GM19324 (cell line): ENCODE data around the gene ST14.

Experiments used
- ATAC-seq: cut with Tn5 transposase; IDR thresholded peaks from one replicate; pipeline ENCODE4 v1.9.1; 2021; ENCODE audit warnings: mild to moderate bottlenecking, moderate library complexity; ENCODE audit not compliant: unreplicated experiment, low FRiP score

ST14 gene

GRCh38 chr11:130159657-130160497 is at the start of gene ST14:
Gene ST14 (plus strand): TSS chr11:130159782. CDS start chr11:130159980, 198 bp downstream.
- no peak for ATAC-seq

GRCh38 chr11:130110339-130111108 is 49.1 kb upstream of the ST14 start:
- ATAC-seq = no peak

DNA sequence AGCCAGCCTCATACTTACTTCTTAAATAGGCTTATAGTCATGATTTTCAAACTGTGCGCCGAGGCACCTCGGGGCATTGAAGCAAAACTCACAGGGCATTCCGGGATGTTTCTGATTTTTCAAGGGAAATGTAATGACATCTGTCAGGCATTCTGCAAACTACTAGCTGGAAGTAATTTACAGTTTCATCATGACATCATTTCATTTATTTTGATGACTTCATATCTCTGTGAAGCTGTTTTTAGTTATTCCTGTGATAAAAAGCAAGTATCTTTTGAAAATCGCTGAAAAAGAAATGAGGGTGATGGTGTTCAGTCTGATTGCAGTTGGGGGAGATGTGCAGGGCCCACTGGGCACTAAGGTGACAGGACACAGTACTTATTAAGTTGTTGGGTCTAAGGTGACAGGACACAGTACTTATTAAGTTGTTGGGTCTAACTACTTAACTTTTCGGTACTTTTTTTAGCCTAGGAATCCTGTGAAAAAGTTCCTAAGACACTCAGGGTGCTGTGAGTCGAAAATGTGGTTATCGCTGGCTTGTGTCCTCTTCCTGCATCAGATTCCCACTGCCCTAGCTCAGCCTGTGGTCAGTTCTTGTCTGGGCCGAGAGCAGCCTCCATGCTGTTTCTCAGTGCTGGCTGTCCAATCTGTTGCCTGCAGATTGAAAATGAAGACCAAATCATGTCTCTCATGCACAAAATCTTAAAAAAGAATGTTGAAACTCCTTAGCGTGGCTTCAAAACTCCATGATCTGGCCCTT is 47.3 kb upstream of the ST14 start:
- ATAC-seq = no peak

GRCh38 chr11:130114281-130114680 is 45.3 kb upstream of the ST14 start:
- ATAC-seq = no peak

DNA sequence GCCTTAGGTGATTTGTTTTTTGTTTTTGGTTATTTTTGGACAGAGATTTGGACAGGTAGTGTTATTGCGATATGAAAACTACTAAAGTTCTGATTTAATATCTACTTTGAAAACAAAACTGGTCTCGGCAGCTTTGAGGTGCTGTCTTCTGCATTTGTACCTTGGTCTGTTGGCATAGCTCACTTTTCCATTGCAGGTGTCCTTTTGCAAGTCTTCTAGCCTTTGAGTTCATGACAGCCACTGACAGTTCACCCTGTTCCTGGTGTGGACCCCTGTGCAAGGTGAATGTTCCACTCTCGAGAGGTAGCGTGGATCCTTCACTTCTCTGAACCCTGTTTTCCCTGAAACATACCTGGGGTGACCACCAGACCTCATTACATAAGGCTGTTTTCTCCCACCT is 44.9 kb upstream of the ST14 start:
- no peak for ATAC-seq

GRCh38 chr11:130115218-130115617 is 44.4 kb upstream of the ST14 start:
- no peak for ATAC-seq

- ATAC-seq = no peak
Measured at GRCh38 chr11:130118165-130118564, 41.4 kb upstream of the ST14 start.

DNA sequence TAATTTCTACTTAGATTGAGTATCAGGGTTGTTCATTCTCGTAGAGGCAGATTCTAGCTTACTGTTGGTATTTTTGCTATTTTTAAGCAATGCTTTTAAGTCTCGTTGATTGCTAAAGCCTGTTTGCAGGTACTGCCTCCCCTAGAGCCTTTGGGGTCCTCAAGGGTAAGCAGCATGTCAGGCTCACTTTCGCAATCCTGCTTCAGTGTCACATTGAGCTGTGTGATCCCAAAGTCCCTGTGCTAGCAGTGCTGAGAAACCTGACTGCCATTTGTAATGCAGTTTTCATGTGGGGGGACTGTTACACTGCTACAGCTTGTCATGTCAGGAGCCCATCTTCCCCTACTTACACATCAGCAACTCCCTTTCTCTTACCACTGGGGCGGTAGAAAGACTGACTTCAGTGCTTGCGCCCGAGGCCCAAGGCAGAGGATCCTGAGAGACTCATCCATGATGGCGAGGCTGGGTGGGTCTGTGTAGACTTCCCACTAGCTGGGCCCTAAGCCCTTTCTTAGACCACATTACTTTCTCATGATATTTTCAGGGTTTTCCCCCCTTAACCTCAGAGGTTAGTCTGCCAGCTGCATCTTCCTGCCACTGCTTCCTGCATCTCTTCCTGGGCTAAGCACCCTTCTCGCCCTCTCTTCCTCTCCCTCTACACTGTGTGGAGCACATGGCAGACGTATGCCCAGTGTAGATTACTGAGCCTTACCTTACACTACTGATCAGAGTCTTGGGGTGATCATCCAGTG is 40.8 kb upstream of the ST14 start:
- ATAC-seq = no peak

GRCh38 chr11:130120045-130120444 is 39.5 kb upstream of the ST14 start:
- no peak for ATAC-seq

DNA sequence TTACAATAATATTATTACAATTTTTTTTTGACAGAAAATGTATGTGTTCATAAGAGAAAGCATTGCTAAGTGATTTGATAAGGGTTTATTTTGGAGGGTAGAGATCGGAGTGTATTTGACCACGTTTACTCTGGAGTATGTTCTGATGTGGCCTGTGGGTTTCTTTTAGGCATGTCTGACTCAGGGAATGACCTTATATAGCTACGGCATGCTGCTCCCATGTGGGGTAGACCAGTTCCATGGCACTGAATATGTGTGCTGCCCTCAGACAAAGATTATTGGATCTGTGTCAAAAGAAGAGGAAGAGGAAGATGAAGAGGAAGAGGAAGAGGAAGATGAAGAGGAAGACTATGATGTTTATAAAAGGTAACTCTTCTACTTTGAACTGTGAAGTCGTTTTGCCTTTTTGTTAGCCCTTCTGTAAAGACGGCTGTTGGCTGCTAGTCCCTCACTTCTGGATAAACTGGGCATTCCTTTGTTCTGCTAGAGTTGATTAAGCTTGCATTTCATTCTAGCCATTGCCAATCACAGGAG is 38.1 kb upstream of the ST14 start:
- no peak for ATAC-seq

DNA sequence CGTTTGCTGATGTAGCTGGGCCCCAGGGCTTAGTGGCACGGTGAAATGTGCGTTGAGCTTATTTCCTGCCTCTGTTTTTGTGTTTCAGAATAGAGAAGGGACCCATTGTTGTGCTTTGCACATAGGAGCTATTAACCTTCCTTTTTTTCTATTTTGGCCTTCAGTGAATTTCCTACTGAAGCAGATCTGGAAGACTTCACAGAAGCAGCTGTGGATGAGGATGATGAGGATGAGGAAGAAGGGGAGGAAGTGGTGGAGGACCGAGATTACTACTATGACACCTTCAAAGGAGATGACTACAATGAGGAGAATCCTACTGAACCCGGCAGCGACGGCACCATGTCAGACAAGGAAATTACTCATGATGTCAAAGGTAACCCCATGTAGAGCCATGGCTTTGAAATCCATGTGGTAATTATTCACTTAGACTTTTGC is 37.4 kb upstream of the ST14 start:
- ATAC-seq = no peak

DNA sequence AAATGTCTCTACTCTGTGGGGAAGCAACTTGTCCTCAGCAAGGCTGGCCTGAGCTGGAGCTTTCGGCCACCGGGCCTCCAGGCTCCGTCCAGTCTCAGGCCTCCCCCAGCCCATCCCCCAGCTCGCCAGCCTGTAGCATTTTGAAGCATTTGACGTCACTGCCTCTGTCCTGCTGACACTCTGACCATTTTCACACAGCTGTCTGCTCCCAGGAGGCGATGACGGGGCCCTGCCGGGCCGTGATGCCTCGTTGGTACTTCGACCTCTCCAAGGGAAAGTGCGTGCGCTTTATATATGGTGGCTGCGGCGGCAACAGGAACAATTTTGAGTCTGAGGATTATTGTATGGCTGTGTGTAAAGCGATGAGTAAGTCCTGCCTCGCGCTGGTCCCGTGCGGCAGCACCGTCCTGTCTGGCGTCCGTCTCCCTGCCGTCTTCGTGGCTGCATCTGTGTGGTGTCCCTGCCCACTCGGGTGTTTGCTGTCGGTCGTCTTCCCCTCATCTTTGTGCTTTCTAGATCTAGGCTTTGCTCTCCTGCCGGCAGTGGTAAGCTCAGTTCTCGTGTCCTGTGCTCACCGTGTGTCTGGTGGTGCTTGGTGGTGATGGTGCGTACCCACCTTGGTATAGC is 36.1 kb upstream of the ST14 start:
- ATAC-seq = no peak

- no peak for ATAC-seq
Measured at GRCh38 chr11:130124096-130124495, 35.5 kb upstream of the ST14 start.

DNA sequence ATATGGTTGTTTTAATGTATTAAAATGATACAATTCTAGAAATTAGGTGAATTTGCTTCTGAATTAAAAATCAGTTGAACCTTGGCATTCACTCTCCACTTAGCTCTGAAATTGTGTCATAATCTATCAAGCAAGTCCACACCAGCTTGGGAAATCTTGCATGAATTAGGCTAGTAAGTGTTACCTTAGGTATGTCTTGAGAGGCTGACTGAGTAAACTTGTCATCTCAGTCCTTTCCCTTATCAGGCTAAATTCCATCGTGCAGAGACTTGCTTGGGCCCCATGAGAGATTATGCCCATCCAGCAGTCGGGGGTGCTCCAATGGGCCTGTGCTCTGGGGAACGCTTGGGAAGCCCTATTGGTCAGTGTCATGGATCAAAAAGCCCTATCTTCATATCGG is 33.9 kb upstream of the ST14 start:
- no peak for ATAC-seq

- no peak for ATAC-seq
Measured at GRCh38 chr11:130126516-130126915, 33.1 kb upstream of the ST14 start.

DNA sequence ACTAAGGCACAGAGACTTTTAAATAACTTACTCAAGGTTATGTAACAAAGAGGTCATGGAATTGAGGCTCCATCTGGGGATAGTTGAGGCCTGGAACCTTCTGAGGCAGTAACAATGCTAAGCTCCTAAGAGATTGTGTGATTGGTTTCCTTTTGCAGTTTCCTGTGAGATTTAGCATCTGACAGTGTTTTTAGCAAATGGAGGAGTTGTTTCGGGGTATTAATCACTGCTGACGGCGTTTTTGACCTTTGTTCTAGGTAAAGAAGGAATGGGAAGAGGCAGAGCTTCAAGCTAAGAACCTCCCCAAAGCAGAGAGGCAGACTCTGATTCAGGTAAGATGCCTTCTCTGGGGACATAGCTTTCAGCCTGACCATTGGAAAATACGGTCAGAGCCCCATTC is 32.1 kb upstream of the ST14 start:
- no peak for ATAC-seq

DNA sequence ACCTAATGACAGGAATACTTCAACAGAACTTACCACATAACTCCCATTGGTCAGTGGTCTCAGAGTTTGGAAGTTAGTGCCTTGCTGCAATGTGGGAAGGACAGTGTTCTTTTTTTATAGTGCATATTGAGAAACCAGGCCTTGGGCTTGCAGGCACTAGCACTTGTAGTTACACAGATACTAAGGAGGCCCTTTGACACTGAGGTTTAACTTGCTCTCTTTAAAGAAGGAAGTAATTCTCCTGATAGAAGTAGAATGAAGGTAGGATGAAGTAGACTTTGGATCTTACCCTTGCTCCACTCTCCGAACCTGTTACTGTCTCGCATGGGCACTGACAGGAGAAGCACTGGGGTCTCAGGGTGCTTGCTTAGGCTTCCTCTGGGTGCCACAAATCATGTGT is 31.0 kb upstream of the ST14 start:
- no peak for ATAC-seq

DNA sequence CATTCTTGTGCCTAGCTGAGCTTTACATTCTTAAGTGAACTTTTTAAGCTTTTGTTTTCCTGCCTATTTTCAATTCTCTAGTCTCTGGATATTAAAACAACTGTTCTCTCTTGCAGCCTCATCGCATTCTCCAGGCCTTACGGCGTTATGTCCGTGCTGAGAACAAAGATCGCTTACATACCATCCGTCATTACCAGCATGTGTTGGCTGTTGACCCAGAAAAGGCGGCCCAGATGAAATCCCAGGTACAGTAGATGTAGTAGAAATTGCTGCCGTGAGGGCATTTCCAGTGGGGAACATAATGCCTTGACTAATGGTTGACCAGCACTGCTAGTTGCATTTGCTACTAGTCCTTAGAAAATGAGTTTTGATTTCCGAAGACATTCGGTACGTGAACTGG is 29.7 kb upstream of the ST14 start:
- ATAC-seq = no peak

DNA sequence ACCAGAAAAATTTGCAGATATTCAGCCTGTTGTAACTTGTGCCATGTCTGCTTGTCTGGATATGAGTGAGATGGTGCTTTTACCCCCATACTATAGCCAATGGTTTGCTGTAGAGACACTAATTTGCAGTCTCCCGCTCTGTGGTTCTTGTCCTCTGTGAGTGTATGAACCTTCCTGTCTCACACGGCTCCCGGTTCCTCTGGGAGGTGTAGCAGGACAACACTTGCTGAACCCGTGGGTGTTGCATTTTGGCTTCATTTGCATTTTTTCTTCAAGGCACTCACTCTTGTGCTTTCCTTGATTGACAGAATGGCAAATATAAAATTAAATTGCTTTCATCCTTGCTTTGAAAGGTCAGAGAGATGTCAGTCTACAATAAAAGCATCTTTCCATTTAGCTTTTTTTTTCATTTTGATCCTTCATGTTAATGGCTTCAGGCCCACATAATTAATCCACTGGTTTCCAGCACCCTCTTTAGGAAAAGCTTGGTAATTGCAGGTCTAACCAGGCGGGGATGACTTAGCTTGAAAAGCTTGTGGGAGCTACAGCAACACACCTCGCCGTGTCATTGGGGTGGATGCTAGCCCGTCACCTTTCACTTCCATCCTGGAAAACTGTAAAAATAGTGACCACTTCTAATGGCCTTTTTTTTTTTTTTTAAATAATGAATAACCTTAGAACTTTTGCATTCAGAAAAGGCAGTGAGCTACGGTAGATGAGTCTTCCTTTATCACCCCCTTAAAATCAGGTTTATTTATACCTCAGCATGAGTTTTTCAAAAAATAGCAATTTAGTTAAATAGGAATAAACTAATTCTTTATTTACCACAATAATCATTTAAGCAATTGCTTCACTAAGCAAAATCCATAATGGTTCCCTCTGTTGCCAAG is 27.4 kb upstream of the ST14 start:
- no peak for ATAC-seq
